ENCODE data around the gene ZNF76.

ZNF76 gene

DNA sequence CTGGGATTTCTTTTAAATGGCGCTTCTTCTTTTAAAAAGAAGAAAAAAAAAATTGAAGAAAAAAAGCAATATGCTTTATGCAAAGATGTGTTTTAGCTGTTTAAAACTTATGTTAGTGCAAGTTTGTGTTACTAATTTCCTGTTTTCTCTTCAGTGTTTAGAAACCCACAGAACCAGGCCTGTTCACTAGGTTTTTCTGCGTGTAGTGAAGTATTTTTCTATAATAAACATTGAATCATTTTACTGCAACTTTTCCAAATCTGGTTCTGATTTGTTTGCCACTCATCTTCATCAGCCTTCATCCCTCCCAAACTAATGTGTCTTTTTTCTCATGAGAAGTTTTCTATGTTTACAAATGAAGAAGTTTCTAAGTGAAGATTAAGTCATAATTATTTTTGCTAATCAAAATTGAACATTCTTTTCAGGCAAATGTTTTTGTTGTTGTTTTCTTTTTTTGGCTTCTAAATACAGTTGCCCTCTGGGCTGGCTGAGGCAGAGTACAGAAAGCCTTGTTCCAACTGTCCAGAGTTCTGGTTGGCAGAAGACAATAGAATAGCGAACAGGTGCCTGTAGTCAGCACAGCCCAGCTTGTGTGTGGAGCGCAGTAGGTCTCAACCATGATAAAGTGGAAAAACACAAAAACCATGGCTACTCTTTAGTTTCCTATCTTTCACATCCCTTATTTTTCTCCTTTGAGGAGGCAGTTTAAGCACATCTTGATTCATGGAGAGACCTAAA is 14.5 kb downstream of the ZNF76 start:
- 93% methylated on average over 3 of the region's 4 CpGs for WGBS (ENCODE audit: insufficient coverage)
- ChIA-PET POLR2A (no interaction called here), CTCF (interaction anchor here (1.3 kb wide), 1 partner anchor 11 kb away, joined by 3 read pairs; no protein-coding TSS in a partner anchor)
- Histone ChIP-seq H3K36me3 (ENCODE audit: control insufficient read depth in 4 of 4, insufficient read depth in 4 of 4, low read length in 3 of 4) (peaks cover 0 to 4% (median 3%) of the 10 kb centered on the region in 4 experiments), H3K4me3 (ENCODE audit: control insufficient read depth in 1 of 7, extremely low read depth in 1 of 7, insufficient read depth in 4 of 7, low read depth in 2 of 7, low read length in 6 of 7) (no peak overlapping the region), H3K9me3 (ENCODE audit: control extremely low read depth in 1 of 5, control insufficient read depth in 4 of 5, insufficient read depth in 2 of 5, low read depth in 1 of 5, low read length in 4 of 5) (no peaks in the 10 kb centered on the region), H3K27ac (ENCODE audit: insufficient read depth in 1 of 2, low read depth in 1 of 2, low read length in 2 of 2, poor library complexity in 1 of 2, severe bottlenecking in 2 of 2) (no peak overlapping the region), H3K4me1 (ENCODE audit: control extremely low read depth in 1 of 4, control insufficient read depth in 4 of 4, insufficient read depth in 4 of 4, low read length in 3 of 4) (peaks cover 0 to 9% (median 4%) of the 10 kb centered on the region in 4 experiments), H3K27me3 (replicated peaks in 2 of 5; ENCODE audit: control insufficient read depth in 4 of 5, insufficient read depth in 5 of 5, low read length in 4 of 5) (no peaks in the 10 kb centered on the region)
- DNase-seq = no peak

DNA sequence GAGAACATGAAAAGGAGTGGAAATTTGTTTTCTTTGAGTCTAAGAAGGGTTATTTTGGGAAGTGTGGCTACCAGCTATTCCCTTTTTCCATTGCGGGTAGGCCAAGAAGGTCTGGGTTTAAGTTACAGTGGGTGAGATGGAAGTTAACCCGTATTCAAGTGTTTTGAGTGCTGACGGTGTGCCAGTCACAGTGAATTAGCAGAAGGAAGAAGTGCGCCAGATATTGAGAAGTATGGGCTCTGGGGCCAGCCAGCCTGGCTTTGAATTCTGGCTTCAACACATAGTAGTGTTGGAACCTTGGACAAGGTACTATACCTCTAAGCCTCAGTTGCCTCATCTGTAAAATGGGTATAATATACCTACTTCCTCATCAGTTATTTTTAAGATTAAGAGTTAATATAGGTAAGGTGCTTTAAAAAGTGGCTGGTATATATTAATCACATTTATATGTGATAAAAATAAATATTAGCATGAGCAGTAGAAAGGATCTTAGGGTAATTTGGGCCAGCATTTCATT is 16.3 kb downstream of the ZNF76 start:
- Histone ChIP-seq H3K4me3 (ENCODE audit: control insufficient read depth in 1 of 7, extremely low read depth in 1 of 7, insufficient read depth in 4 of 7, low read depth in 2 of 7, low read length in 6 of 7) (no peak overlapping the region), H3K4me1 (ENCODE audit: control extremely low read depth in 1 of 4, control insufficient read depth in 4 of 4, insufficient read depth in 4 of 4, low read length in 3 of 4) (peaks cover 0 to 9% (median 4%) of the 10 kb centered on the region in 4 experiments), H3K27ac (ENCODE audit: insufficient read depth in 1 of 2, low read depth in 1 of 2, low read length in 2 of 2, poor library complexity in 1 of 2, severe bottlenecking in 2 of 2) (no peak overlapping the region), H3K36me3 (ENCODE audit: control insufficient read depth in 4 of 4, insufficient read depth in 4 of 4, low read length in 3 of 4) (peaks cover 0 to 5% (median 2%) of the 10 kb centered on the region in 4 experiments), H3K9me3 (ENCODE audit: control extremely low read depth in 1 of 5, control insufficient read depth in 4 of 5, insufficient read depth in 2 of 5, low read depth in 1 of 5, low read length in 4 of 5) (no peaks in the 10 kb centered on the region), H3K27me3 (replicated peaks in 2 of 5; ENCODE audit: control insufficient read depth in 4 of 5, insufficient read depth in 5 of 5, low read length in 4 of 5) (no peaks in the 10 kb centered on the region)
- ChIA-PET CTCF (interaction anchor here (2.3 kb wide), 1 partner anchor 10 kb away, joined by 11 read pairs; no protein-coding TSS in a partner anchor), POLR2A (no interaction called here)
- DNase-seq = peak in 2 of 3 donors; percentile 37 to 44
- 48% methylated on average over 3 of the region's 4 CpGs for WGBS (ENCODE audit: insufficient coverage)

DNA sequence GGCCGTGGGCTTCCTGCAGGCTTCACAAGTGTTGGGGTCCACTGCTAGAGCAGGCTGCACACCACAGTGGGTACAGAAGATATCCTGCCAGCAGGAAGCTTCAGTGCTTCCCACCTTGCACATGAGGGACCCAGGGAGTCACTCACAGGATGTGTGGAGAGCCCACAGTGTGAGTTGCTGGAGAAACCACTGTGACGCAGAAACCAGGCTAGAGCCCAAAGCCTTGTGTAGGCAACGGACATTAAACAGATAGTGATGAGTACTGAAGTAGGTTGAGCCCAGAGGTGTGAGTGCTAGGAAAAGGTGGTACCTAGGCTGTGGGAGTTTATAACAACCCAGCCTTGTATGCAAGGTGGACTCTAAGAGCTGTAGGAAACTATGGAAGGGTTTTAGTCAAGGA is 19.2 kb downstream of the ZNF76 start:
- H3K4me3 ChIP-seq (ENCODE audit: control insufficient read depth in 1 of 7, extremely low read depth in 1 of 7, insufficient read depth in 4 of 7, low read depth in 2 of 7, low read length in 6 of 7) = no peak overlapping the region
- DNase-seq = no peak
- WGBS (ENCODE audit: insufficient coverage) = 100% methylated on average over 3 of the region's 3 CpGs
- H3K9me3 ChIP-seq (ENCODE audit: control extremely low read depth in 1 of 5, control insufficient read depth in 4 of 5, insufficient read depth in 2 of 5, low read depth in 1 of 5, low read length in 4 of 5) = no peaks in the 10 kb centered on the region
- CTCF ChIA-PET = interaction anchor here (1.1 kb wide), 1 partner anchor 54 kb away, joined by 4 read pairs; no protein-coding TSS in a partner anchor
- H3K4me1 ChIP-seq (ENCODE audit: control extremely low read depth in 1 of 4, control insufficient read depth in 4 of 4, insufficient read depth in 4 of 4, low read length in 3 of 4) = peaks cover 0 to 9% (median 4%) of the 10 kb centered on the region in 4 experiments
- POLR2A ChIA-PET = no interaction called here
- no peaks in the 10 kb centered on the region for H3K27me3 ChIP-seq (replicated peaks in 2 of 5; ENCODE audit: control insufficient read depth in 4 of 5, insufficient read depth in 5 of 5, low read length in 4 of 5)
- peaks cover 3 to 29% (median 20%) of the 10 kb centered on the region in 4 experiments for H3K36me3 ChIP-seq (ENCODE audit: control insufficient read depth in 4 of 4, insufficient read depth in 4 of 4, low read length in 3 of 4)
- H3K27ac ChIP-seq (ENCODE audit: insufficient read depth in 1 of 2, low read depth in 1 of 2, low read length in 2 of 2, poor library complexity in 1 of 2, severe bottlenecking in 2 of 2) = no peak overlapping the region

GRCh38 chr6:35280903-35281302 is 21.4 kb downstream of the ZNF76 start:
- H3K27me3 ChIP-seq (replicated peaks in 2 of 5; ENCODE audit: control insufficient read depth in 4 of 5, insufficient read depth in 5 of 5, low read length in 4 of 5) = no peaks in the 10 kb centered on the region
- 45% methylated on average over 2 of the region's 4 CpGs for WGBS (ENCODE audit: insufficient coverage)
- H3K4me3 ChIP-seq (ENCODE audit: control insufficient read depth in 1 of 7, extremely low read depth in 1 of 7, insufficient read depth in 4 of 7, low read depth in 2 of 7, low read length in 6 of 7) = no peak overlapping the region
- POLR2A ChIA-PET = no interaction called here
- H3K9me3 ChIP-seq (ENCODE audit: control extremely low read depth in 1 of 5, control insufficient read depth in 4 of 5, insufficient read depth in 2 of 5, low read depth in 1 of 5, low read length in 4 of 5) = no peaks in the 10 kb centered on the region
- peaks cover 0 to 5% (median 0%) of the 10 kb centered on the region in 4 experiments for H3K4me1 ChIP-seq (ENCODE audit: control extremely low read depth in 1 of 4, control insufficient read depth in 4 of 4, insufficient read depth in 4 of 4, low read length in 3 of 4)
- no peak for DNase-seq
- CTCF ChIA-PET = interaction anchor here (1.3 to 1.7 kb wide), 3 partner anchors 13 to 22 kb away, joined by 3 to 5 read pairs (median 4); partner anchors contain the start of gene DEF6
- peaks cover 6 to 39% (median 27%) of the 10 kb centered on the region in 4 experiments for H3K36me3 ChIP-seq (ENCODE audit: control insufficient read depth in 4 of 4, insufficient read depth in 4 of 4, low read length in 3 of 4)
- H3K27ac ChIP-seq (ENCODE audit: insufficient read depth in 1 of 2, low read depth in 1 of 2, low read length in 2 of 2, poor library complexity in 1 of 2, severe bottlenecking in 2 of 2) = no peak overlapping the region

GRCh38 chr6:35282472-35282871 is 22.9 kb downstream of the ZNF76 start:
- Histone ChIP-seq H3K27ac (ENCODE audit: insufficient read depth in 1 of 2, low read depth in 1 of 2, low read length in 2 of 2, poor library complexity in 1 of 2, severe bottlenecking in 2 of 2) (no peak overlapping the region), H3K4me3 (ENCODE audit: control insufficient read depth in 1 of 7, extremely low read depth in 1 of 7, insufficient read depth in 4 of 7, low read depth in 2 of 7, low read length in 6 of 7) (no peak overlapping the region), H3K4me1 (ENCODE audit: control extremely low read depth in 1 of 4, control insufficient read depth in 4 of 4, insufficient read depth in 4 of 4, low read length in 3 of 4) (no peaks in the 10 kb centered on the region), H3K9me3 (ENCODE audit: control extremely low read depth in 1 of 5, control insufficient read depth in 4 of 5, insufficient read depth in 2 of 5, low read depth in 1 of 5, low read length in 4 of 5) (no peaks in the 10 kb centered on the region), H3K36me3 (ENCODE audit: control insufficient read depth in 4 of 4, insufficient read depth in 4 of 4, low read length in 3 of 4) (peaks cover 10 to 55% (median 39%) of the 10 kb centered on the region in 4 experiments), H3K27me3 (replicated peaks in 2 of 5; ENCODE audit: control insufficient read depth in 4 of 5, insufficient read depth in 5 of 5, low read length in 4 of 5) (no peaks in the 10 kb centered on the region)
- 100% methylated on average over 2 of the region's 2 CpGs for WGBS (ENCODE audit: insufficient coverage)
- no peak for DNase-seq
- ChIA-PET POLR2A (interaction anchor here (0.8 kb wide), 1 partner anchor 1766 kb away, joined by 3 read pairs; no protein-coding TSS in a partner anchor), CTCF (interaction anchor here (7.7 to 20.5 kb wide), 2 partner anchors 14 to 39 kb away, joined by 54 to 405 read pairs; partner anchors contain the start of gene DEF6)

DNA sequence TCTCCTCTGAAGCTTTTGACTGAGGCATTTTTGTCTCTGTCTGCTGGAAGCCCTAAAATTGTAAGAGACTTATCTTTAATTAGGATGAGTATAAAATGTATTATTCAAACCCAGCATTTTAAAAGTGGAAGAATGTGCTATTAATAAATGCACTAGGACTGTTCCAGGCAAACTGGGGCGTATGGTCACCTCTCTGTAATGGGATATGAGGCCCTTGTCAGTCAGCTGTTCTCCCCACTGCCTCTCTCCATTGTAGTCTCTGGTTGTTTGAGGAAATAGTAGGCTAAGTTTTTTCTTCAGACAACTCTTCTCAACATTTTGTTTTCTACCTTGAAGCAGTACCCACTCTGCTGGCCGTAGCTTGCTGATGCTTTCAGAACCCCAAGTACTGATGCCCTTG is 23.8 kb downstream of the ZNF76 start:
- H3K9me3 ChIP-seq (ENCODE audit: control extremely low read depth in 1 of 5, control insufficient read depth in 4 of 5, insufficient read depth in 2 of 5, low read depth in 1 of 5, low read length in 4 of 5) = no peaks in the 10 kb centered on the region
- POLR2A ChIA-PET = no interaction called here
- H3K4me1 ChIP-seq (ENCODE audit: control extremely low read depth in 1 of 4, control insufficient read depth in 4 of 4, insufficient read depth in 4 of 4, low read length in 3 of 4) = no peaks in the 10 kb centered on the region
- peaks cover 10 to 63% (median 47%) of the 10 kb centered on the region in 4 experiments for H3K36me3 ChIP-seq (ENCODE audit: control insufficient read depth in 4 of 4, insufficient read depth in 4 of 4, low read length in 3 of 4)
- H3K4me3 ChIP-seq (ENCODE audit: control insufficient read depth in 1 of 7, extremely low read depth in 1 of 7, insufficient read depth in 4 of 7, low read depth in 2 of 7, low read length in 6 of 7) = no peak overlapping the region
- H3K27me3 ChIP-seq (replicated peaks in 2 of 5; ENCODE audit: control insufficient read depth in 4 of 5, insufficient read depth in 5 of 5, low read length in 4 of 5) = no peaks in the 10 kb centered on the region
- no peak for DNase-seq
- no peak overlapping the region for H3K27ac ChIP-seq (ENCODE audit: insufficient read depth in 1 of 2, low read depth in 1 of 2, low read length in 2 of 2, poor library complexity in 1 of 2, severe bottlenecking in 2 of 2)
- WGBS (ENCODE audit: insufficient coverage) = 100% methylated on average over 1 of the region's 2 CpGs
- CTCF ChIA-PET = interaction anchor here (7.7 to 20.5 kb wide), 2 partner anchors 13 to 38 kb away, joined by 54 to 405 read pairs; partner anchors contain the start of gene DEF6
